Activated naive CD4-positive, alpha-beta T cell treated with anti-CD3 and anti-CD28 coated beads, Interleukin-2, amount 50 U/mL, for 16 hours (primary cell): Measurements from ENCODE around the gene ALDH1A2.
"Not testable (repeated sequence)": the region's sequence is repeated elsewhere in the genome, so short reads cannot be mapped to it uniquely, and the experiment has no call there.

ENCODE experiments used
- DNase-seq: peaks from one replicate; pipeline ENCODE4 v3.0.0-alpha.2; 2020

ALDH1A2 gene

DNA sequence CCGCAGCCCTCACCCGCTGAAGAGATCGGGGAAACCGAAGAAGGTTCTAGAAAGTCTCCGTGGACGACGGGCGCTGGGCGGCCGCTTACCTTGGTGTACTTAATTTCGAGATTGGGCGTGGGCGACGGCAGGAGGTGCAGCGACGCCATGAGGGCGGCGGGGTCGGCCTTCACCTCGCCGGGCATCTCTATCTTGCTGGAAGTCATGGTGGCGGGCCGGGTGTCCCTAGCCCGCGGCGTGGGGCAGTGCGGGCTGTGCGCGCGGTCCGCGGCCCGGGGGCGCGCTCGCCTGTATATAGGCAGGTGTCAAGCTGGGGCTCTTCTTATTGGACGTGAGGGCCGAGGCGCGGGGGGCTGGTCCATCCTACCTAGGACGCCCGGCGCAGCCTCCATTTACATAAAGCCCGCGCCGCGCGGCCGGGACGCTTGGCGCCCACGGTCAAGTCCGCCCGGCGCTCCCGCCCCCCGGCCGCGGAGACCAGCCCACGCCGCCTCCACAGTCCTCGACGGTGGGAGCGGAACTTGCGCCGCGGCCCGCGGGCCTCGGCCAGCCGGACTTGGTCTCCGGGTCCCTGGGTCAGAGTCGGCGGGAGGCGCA lies at the start of gene ALDH1A2:
TSS of gene ALDH1A2 (minus strand) at position 267 of the 597 bp plus-strand sequence. CDS start at position 206, 61 bp downstream.
- DNase-seq, result peak; percentile 14

DNA sequence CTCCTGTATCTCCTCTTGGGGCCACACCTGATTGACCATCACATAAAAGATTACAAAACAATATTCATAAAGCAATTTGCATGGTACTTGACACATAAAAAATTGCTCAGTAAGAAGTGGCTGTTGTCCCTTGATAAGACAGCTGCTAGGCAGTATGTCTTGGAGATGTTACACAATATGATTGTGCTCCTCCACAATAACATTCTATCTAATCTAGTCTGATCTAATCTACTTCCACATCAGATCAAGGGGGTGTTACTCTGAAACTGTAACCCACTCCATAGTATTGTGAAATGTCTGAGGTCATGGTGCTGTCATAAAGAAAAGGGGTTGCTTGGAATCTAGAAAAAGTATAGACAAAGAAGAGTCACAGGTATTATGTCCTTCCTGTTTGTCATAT lies 49.3 kb upstream of the ALDH1A2 start:
- no peak for DNase-seq

DNA sequence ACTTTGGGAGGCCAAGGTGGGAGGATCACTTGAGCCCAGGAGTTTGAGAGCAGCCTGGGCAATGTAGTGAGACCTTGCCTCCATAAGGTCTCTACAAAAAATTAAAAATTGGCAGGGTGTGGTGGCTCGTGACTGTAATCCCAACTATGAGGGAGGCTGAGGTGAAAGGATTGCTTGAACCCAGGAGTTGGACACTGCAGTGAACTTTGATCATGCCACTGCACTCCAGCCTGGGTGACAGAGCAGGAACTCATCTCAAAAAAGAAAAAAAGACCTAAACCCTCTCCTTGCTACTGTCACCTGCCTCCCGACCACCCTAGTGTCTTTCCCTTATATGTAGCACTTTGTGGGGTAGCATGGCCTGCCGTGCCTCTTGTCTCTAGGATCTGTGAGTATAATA lies 48.9 kb upstream of the ALDH1A2 start:
- DNase-seq, result no peak

DNA sequence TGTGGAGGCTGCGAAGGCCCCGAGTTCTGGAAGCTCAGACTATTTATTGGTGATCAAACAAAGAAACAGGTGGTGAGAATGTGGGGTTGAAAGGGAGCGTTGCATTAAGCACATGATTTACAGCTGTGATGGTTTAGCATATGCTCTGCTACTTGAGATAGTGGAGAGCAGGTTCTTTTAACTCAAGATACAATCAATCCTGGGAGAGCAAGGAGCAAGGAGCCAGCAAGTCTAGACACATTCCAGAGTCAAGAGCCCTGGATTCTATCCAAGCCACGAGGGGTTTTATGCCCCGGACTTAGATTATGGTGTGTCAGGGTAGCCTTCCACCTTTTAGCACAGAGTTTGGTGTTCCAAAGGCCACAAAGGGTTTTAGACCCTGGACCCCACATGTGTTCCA lies 47.8 kb upstream of the ALDH1A2 start:
- DNase-seq, result not testable (repeated sequence)

- no peak for DNase-seq
Observed at GRCh38 chr15:58111718-58112104, 46.2 kb upstream of the ALDH1A2 start.

DNA sequence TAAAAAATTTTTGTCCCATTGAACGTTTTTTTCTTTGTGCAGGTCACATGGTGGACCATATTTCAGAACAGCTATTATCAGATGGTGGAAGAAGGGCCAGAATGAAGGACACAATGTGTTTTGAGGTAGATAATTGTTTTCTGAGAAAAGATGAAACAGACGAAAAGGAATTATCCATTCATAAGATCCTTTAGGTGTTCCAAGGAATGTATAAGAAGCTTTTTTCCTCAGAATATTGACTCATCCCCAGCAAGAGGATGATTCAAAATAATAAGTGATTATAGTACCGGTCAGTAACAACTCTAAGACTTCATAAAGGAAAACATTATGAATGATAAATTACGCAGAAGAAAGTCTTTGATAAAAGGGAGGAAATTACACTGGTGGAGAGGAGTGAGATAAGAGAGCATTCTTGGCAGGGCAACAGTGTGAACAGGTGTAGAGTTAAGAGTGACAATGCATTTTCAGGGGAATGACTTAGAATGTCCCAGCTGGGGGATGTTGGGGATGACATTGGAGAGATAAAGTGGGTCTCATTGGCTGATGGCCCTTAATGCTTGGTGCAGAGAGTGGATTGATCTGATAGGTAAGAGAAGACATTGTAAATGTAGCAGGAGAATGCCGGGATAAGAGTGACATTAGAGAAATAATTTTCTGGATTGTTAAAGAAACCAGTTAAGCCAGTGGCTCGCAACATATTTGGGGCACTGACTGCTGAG lies 45.6 kb upstream of the ALDH1A2 start:
- no peak for DNase-seq

DNA sequence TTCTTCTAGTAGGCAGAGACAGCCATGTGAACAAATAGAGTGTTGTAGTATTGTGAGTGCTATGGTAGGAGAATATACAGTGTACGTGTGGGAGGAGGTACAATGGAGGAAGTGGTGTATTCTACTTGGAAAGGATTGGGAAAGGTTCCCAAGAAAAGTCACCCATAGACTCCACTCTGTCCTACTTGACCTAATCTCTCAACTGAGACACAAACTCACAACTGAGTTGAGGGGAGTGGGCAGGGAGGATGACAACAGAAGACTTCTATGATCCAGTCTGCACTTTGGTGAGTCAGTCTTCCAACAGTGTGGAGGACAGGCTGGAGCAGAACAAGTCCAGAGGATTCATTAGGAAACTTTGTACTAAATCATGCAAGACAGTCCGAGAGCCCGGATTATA lies 43.9 kb upstream of the ALDH1A2 start:
- DNase-seq, result no peak

DNA sequence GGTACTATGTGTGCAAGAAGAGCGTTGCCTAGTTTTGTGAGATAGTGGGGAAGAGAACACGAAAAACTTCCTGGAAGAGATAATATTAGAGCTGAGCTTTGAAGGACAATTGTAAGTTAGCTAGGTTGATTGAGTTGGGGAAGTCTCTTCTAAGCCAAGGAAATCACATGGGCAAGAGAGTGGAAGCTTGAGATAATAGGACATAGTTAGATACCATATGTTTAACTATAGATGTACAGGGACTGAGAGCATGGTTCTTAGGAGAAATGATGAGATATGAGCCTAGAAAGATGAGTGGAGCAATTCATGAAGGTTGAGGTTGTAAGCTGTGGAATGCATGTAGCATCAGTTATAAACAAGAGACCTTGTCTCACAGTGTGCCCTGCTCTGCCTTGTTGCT lies 42.6 kb upstream of the ALDH1A2 start:
- DNase-seq, result no peak

- no peak for DNase-seq
Observed at GRCh38 chr15:58103482-58103881, 38.0 kb upstream of the ALDH1A2 start.

DNA sequence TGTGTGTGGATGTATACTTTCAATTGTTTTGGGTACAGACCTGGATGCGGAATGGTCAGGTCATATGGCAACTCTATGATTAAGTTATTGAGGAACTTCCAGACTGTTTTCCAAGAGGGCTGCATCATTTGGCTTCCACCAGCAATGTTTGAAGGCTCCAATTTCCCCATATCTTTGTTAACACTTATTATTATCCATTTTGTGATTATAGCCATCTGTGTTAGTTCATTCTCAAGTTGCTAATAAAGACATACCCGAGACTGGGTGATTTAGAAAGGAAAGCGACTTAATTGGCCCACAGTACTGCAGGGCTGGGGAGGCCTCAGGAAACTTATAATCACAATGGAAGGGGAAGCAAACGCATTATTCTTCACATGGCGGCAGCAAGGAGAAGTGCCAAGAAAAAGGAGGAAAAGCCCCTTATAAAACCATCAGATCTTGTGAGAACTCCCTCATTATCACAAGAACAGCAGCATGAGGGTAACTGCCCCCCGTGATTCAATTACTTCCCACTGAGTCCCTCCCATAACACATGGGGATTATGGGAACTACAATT lies 31.1 kb upstream of the ALDH1A2 start:
- no peak for DNase-seq

- no peak for DNase-seq
Observed at GRCh38 chr15:58095415-58095814, 29.9 kb upstream of the ALDH1A2 start.

GRCh38 chr15:58087871-58088270 lies 22.4 kb upstream of the ALDH1A2 start:
- DNase-seq, result no peak

- DNase-seq, result no peak
Observed at GRCh38 chr15:58086491-58086890, 21.0 kb upstream of the ALDH1A2 start.

- no peak for DNase-seq
Observed at GRCh38 chr15:58083526-58083925, 18.0 kb upstream of the ALDH1A2 start.

DNA sequence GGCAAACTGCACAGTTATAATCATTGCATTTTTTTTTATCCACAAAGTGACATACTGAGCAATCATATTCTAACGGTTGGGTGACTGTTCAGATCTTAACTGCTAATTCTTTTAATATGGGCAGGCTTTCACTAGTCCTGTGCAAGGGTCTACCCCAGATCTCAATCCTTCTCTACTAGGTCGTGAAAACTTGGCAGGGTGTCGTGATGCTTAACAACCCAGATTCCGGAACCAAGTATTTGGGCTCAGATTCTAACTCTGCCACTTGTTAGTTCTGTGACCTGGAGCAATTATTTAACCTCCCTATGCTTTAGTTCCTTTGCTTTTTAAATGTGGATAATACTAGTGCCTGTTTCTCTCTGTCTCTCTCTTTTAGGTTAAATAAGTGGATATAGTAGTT lies 16.4 kb upstream of the ALDH1A2 start:
- no peak for DNase-seq

- no peak for DNase-seq
Observed at GRCh38 chr15:58081456-58081855, 15.9 kb upstream of the ALDH1A2 start.

- not testable (repeated sequence) for DNase-seq
Observed at GRCh38 chr15:58080959-58081358, 15.4 kb upstream of the ALDH1A2 start.

DNA sequence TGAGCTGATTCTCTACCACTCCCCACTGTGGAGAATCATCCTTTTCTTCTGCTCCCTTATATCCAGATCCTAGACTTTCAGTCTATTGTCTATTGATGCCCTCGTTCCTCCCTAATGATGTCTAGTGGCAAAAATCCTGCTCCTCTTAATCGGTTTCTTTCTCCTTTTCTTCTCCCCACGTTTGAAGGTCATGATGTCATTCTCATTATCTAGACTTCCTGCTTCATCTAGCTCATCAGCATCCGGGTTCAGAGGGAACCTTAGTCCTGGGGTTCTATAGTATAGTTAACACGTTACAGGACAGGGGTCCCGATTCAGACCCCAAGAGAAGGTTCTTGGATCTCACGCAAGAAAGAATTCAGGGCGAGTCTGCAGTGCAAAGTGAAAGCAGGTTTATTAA lies 14.9 kb upstream of the ALDH1A2 start:
- no peak for DNase-seq

- no peak for DNase-seq
Observed at GRCh38 chr15:58078591-58078990, 13.1 kb upstream of the ALDH1A2 start.

- DNase-seq, result no peak
Observed at GRCh38 chr15:58077427-58077826, 11.9 kb upstream of the ALDH1A2 start.

DNA sequence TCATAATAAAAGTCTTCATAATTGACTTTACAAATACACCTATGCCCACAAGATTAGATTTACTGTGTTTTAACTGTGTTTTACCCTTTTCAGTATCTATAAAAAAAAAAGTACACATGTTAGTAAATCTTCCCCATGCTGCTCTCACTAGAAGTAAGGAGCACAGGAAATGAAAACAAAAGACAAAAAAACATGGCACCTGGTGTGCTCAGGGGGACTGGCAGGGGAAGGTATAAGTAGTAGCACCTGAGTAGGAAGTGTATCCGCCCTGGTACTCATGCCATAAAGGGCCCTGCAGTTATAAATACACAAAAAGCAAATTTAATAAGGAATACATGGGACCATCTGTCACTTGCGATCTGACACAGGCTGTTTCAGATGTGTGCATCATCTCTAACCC lies 8.9 kb upstream of the ALDH1A2 start:
- no peak for DNase-seq

GRCh38 chr15:58070801-58071418 lies 5.4 kb upstream of the ALDH1A2 start:
- peak; percentile 31 for DNase-seq

- no peak for DNase-seq
Observed at GRCh38 chr15:58069008-58069407, 3.5 kb upstream of the ALDH1A2 start.
